Measurements from ENCODE around the gene LDHAL6B. TPM values are rescaled to one million over a fixed set of nuclear protein-coding genes. Genes with fewer than 3 reads are reported as not detected.

LDHAL6B gene
- total RNA-seq, 1 donor from 2014 or later: not detected

GRCh38 chr15:59205839-59206622, 612 bp upstream of the LDHAL6B start:
- DNase-seq: no peak
- intact Hi-C loops (cut with micrococcal nuclease): no loop called here
- ATAC-seq: no peak

GRCh38 chr15:59208613-59209249, 2.1 kb downstream of the LDHAL6B start:
- DNase-seq (no peak), ATAC-seq (no peak)

DNA sequence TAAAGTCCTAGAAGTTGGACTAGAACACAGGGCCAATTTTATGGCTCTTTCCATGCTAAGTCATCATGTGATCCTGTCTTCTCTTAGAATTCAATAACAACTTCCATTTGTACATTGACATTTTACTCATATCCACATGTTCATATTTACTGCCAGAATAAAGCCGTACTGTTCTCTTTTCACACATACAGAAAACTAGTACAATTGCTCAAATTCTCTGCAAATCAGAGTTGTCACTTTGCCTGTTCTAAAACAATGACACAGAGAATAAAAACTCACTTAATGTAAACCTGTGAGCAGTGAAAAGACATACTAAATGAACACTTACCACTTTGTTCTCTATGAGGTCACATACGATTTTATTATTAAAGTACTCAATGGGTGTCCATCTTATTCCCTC, 3.5 kb downstream of the LDHAL6B start:
- ATAC-seq (no peak), DNase-seq (no peak)
- intact Hi-C loops (cut with micrococcal nuclease): no loop called here

More at GRCh38 chr15:59208613-59209249, 2.1 kb downstream of the LDHAL6B start:
- intact Hi-C loops (cut with micrococcal nuclease): no loop called here

GRCh38 chr15:59216911-59217310, 10.3 kb downstream of the LDHAL6B start:
- no peak for DNase-seq
- no peak for ATAC-seq
- intact Hi-C loops (cut with micrococcal nuclease): no loop called here

DNA sequence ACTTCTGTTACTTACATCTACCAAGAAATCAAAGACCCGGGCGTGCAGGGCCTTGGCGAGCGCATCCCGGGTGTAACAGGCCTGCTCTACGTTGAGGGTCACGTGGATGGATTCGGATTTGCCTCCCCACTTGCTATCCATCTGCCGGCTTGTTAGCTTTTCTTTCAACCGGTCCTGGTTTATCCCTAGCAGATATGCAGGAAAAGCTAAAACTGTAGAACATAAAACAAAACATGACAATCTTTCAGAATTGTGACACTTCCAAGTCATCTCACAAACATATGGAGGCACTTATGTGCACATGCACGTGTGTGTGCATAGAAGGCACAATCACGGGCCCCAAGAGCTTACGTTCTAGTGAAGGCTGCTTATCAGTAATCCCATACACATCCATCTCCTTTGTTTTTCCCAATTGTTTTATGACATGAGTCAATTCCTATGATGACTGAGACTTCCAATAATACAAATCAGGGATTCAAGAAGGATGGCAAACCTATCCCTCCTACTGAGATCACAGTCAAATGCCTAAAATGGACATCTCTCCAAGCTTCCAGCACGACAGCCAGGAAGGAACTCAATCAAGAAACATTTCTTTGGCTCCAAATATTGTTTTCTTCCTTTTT, 11.3 kb downstream of the LDHAL6B start:
- intact Hi-C loops (cut with micrococcal nuclease): no loop called here
- no peak for DNase-seq

DNA sequence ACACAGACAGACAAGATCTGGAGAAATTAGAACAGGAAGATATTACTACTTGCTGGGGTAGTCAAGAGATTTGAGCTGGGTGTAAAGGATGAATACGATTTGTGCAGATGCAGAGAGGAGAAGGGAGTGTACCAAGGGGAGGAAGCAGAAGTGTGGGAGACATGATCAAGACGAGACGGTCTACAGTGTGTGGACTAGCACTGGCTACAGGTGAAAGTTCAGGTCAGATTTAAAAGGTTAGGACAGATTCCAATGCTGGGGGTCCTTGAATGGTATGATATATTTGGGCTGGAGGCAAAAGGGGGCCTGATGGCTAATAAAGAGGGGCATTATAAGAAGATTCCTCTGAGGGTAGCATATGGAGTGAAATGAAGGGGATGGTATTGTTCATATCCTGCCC, 12.1 kb downstream of the LDHAL6B start:
- ATAC-seq (no peak), DNase-seq (no peak)
- intact Hi-C loops (cut with micrococcal nuclease): no loop called here

More for the DNA sequence above, 11.3 kb downstream of the LDHAL6B start:
- no peak for ATAC-seq

DNA sequence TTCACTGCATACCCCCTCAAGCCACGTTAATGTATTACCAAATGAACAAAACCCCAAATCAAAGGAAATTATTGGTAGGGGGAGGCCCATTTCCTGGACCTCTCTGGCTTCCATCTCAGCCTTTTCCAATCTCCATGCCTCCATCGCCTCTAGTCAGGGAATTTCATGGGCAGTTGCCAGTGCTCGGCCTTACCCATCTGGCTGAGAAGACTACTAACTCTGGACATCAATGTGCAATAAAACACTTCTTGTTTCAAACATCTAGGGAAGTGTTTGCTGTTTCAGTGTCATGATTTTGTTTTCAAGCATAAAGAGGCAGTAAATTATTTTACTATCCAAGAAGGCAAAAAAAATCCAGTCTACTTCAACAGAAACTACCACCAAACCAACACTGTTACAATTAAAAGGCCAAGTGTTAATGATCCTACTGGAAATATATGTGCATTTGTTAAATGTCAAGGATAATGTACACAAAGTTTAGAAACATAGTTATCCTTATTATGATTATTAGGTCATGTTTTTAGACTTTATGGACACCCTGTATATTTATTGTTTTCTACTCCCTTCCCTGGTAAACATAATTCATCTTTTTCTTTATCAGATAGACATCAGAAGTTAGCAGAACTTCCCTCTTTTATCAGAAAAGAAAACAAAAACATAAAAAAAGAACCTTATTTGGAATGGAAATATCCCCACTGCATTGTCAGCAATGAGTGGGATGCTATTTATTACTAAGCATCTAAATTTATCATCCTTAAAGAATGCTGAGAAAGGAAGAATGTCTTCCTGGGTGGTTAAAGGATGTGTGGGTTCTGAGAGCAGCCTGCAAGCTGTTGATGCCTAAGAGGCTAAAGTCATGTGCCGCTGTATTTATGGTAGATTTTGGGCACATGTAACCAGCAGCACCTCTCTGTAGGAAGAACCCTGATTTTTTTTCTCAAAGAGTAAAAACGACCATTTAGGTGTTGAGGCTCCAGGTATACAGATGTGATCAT, 15.2 kb downstream of the LDHAL6B start:
- ATAC-seq: no peak
- DNase-seq: no peak
- intact Hi-C loops (cut with micrococcal nuclease): no loop called here

GRCh38 chr15:59222906-59223550, 16.4 kb downstream of the LDHAL6B start:
- intact Hi-C loops (cut with micrococcal nuclease): no loop called here
- ATAC-seq: peak; percentile 43
- no peak for DNase-seq

DNA sequence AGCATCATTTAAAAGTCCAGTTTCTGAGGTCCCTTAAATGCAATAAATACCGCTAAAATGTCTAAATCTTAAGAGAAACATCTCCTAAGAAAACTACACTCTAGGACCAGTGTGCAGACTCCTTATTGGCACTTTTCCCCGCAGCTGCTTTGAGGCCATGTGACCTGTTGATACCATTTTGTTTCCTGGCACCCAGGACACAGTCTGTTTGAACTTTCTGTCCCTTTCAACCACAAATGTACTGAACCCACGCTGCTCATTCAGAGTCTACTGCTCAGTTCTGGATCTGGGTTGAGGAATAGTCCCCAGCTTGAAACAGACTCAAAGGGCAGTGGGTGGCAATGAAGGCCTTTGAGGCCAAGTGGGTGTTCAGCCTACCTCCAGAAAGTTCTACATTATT, 17.1 kb downstream of the LDHAL6B start:
- DNase-seq: no peak
- peak; percentile 51 for ATAC-seq
- intact Hi-C loops (cut with micrococcal nuclease): no loop called here

GRCh38 chr15:59224474-59224873, 17.8 kb downstream of the LDHAL6B start:
- intact Hi-C loops (cut with micrococcal nuclease): no loop called here
- ATAC-seq: peak; percentile 40
- peak; percentile 69 for DNase-seq

DNA sequence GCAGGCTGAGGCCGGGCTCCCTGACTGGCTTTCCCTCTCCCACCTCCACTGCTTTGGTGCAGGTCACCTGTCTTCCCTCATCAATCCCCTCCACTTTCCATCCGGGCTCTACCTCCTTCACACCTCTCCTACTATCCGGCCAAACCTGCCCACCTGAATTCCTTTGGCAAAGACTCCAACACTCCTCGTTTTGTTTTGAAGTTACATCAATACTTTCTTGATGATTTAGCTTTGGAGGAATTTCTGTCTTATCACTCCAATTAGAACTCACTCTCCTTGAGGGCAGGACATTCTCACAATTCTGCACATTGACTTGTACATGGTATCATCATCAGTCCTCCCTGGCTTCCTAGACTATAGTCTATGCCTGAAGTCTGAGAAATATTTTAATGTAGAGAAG, 20.4 kb downstream of the LDHAL6B start:
- DNase-seq: no peak
- intact Hi-C loops (cut with micrococcal nuclease): no loop called here
- no peak for ATAC-seq

GRCh38 chr15:59229015-59229414, 22.4 kb downstream of the LDHAL6B start:
- no peak for ATAC-seq
- no peak for DNase-seq
- intact Hi-C loops (cut with micrococcal nuclease): no loop called here

- ATAC-seq (no peak), DNase-seq (no peak)
- intact Hi-C loops (cut with micrococcal nuclease): no loop called here
These were observed 22.8 kb downstream of the LDHAL6B start for GRCh38 chr15:59229453-59229852.

- intact Hi-C loops (cut with micrococcal nuclease): no loop called here
- ATAC-seq: no peak
- DNase-seq: no peak
These were observed 23.9 kb downstream of the LDHAL6B start for GRCh38 chr15:59230531-59231055.

DNA sequence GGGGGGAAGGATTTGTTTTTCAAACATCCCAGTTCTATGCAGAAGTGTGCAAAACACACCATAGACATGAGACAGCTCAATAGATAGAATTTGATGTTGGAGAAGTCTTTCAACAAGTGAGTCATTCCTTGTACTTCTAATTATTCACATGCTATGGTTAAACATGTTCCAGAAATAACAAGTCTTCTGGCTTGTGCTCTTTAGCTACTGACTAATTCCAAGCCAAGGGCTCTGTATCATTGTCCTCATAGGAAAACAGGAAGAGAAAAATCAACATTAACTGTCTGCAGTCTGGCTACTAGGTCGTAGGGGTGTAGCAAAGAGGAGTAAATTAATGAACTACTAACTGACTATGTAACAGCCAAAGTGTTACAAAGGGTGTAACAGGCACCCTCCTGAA, 25.8 kb downstream of the LDHAL6B start:
- intact Hi-C loops (cut with micrococcal nuclease): no loop called here
- DNase-seq (no peak), ATAC-seq (peak; percentile 64)

DNA sequence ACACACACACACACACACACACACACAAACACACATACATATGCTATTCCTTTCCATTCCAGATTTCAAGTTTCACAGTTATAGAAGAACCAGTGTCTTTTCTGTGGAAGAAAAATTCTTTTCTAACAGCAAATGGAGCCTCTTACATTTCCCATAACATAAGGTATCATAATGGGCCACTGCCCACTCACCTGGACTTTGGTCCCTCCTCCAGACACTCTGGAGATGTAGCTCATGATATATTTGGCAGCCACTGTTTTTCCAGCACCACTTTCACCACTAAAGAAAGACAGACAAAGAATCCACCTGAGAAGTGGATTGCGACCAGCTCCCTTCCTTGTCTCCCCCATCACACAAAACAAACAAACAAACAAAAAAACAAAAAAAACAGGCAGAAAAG, 29.8 kb downstream of the LDHAL6B start:
- ATAC-seq: no peak
- no peak for DNase-seq
- intact Hi-C loops (cut with micrococcal nuclease): no loop called here

DNA sequence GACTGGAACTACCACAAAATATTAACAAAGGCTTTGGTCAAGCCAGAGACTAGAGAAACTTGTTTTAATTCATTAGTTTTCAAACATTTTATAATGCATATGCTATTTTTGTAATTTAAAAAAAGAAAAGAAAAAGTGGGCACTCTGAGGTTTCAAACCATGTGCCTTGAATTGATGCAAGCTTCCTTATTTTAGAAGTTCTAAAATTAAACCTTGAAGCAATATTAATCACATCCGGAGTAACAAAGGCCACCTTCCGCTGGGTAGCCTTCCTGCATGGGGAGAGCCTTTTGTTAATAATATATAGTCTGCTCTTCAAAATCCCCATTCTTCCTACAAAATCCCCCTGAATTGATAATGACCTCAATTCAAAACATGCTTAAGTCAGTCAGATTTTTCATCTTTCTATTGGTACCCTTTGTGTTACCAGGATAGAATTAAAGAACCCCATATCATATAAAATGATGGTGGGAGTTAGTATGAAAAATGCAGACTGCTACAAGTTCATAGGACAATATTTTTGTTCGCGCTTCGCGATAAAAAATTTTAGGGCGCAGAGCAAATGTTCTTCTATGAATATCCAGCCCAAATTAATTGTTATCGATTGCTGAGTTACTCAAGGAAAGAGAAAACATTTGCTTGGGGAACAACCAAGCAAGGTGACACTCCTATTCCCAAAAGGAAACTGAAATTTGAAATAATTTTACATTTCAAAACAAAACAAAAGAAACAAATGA, 30.6 kb downstream of the LDHAL6B start:
- DNase-seq (no peak), ATAC-seq (no peak)
- intact Hi-C loops (cut with micrococcal nuclease): no loop called here

DNA sequence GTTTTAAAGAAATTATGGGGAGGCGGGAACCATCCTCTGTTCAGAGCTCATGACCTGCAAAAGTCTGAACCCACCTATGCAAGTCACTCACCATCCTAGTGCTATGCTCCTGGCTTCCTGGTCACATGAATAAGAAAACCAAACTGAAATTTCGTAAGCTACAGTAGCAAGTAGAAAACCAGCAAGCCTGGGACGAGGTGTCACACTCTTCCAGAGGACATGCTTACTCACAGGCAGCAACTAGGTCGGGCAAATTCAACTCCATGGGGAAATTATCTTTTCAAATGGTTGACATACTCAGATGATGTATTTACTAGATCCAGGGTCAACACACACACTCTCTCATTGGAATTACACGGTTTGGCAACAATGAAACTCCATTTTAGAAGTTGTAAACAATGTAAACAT, 31.3 kb downstream of the LDHAL6B start:
- intact Hi-C loops (cut with micrococcal nuclease): no loop called here
- no peak for ATAC-seq
- DNase-seq: no peak

All from left ventricle myocardium superior (tissue), 1 donor.